ENCODE data around the gene USH1C. TPM values are rescaled to one million over a fixed set of nuclear protein-coding genes. Genes with fewer than 3 reads are reported as not detected.

Gene USH1C
- total RNA-seq, 3 donors from 2014 or later = 81.7 to 229 (median 141) TPM

DNA sequence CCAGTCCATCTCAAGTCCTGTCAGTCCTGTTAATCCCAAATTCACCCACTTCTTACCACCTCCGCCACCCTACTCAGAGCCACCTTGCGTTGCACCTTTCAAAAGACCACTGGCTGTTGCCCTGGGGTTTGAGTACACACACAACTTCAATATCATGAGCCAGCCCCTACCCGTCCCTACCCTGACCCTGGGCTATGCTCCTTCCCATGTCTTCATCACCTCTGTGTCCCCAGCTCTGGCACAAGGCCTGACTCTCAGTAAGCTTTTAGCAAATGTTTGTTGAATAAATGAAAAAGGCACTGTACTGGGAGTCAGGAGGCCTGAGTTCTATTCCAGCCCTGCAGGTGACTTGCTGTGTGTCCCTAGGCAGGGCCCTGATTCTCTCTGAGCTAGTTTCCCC, 29.3 kb upstream of the USH1C start:
- Histone ChIP-seq H3K9me3 (no peaks in the 10 kb centered on the region), H3K4me1 (ENCODE audit: low read depth) (no peaks in the 10 kb centered on the region), H3K4me3 (no peak overlapping the region), H3K36me3 (ENCODE audit: low read depth) (no peaks in the 10 kb centered on the region)
- ATAC-seq (no peak), DNase-seq (no peak)
- intact Hi-C loops (cut with DNase I, micrococcal nuclease) = no loop called here
- TF ChIP-seq, protein P1, sequence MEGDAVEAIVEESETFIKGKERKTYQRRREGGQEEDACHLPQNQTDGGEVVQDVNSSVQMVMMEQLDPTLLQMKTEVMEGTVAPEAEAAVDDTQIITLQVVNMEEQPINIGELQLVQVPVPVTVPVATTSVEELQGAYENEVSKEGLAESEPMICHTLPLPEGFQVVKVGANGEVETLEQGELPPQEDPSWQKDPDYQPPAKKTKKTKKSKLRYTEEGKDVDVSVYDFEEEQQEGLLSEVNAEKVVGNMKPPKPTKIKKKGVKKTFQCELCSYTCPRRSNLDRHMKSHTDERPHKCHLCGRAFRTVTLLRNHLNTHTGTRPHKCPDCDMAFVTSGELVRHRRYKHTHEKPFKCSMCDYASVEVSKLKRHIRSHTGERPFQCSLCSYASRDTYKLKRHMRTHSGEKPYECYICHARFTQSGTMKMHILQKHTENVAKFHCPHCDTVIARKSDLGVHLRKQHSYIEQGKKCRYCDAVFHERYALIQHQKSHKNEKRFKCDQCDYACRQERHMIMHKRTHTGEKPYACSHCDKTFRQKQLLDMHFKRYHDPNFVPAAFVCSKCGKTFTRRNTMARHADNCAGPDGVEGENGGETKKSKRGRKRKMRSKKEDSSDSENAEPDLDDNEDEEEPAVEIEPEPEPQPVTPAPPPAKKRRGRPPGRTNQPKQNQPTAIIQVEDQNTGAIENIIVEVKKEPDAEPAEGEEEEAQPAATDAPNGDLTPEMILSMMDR (IDR thresholded peaks at IDR 0.05) = no peak

DNA sequence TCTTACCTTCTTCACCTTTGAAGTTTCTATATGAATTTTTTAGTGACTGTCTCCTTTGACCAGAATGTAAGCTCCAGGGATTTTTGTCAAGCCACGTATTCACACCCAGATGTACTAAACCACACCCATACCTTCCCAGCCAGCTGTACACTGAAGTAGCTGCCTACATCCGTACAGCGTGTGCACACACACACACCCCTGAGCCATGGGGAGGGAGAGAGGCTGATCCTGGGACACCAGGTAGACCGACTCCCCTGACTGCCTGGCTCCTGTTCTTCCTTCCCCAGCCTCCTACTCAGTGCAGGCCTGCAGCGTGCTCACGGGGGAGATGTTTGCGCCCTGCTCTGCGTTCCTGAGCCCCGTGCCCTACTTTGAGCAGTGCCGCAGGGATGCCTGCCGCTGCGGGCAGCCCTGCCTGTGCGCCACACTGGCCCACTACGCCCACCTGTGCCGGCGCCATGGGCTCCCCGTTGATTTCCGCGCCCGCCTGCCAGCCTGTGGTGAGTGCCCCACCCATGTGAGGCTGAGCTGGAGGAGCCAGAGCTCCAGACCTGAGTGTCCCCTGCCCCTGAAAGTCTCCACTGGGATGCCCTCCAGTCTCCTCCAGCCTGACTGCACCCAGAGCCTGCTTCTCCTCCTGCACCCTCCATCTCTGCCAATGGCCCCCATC, 28.7 kb upstream of the USH1C start:
- Histone ChIP-seq H3K36me3 (ENCODE audit: low read depth) (no peaks in the 10 kb centered on the region), H3K4me1 (ENCODE audit: low read depth) (no peaks in the 10 kb centered on the region), H3K9me3 (no peaks in the 10 kb centered on the region), H3K4me3 (no peak overlapping the region)
- intact Hi-C loops (cut with DNase I, micrococcal nuclease) = no loop called here
- DNase-seq = no peak
- TF ChIP-seq, protein P1 (IDR thresholded peaks at IDR 0.05) = no peak
- ATAC-seq = peak; percentile 48

DNA sequence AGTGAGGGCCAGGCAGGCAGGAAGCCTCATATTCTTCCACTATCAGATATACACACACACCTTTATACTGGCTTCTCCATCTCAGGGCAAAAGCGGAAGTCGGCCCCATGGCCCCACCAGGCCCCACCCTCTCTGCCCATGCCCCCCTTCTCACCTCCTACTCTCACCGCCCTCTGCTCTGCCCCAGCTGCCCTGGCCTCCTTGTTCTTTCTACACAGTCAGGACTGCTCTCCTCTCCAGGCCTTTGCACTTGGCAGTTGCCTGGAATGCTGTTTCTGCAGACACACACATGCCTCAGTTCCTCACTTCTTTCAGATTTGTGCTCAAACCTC, 28.1 kb upstream of the USH1C start:
- DNase-seq = no peak
- no peak for ATAC-seq
- intact Hi-C loops (cut with DNase I, micrococcal nuclease) = no loop called here
- no peaks in the 10 kb centered on the region for H3K36me3 ChIP-seq (ENCODE audit: low read depth)
- TF ChIP-seq, protein P1 (IDR thresholded peaks at IDR 0.05) = no peak
- H3K4me3 ChIP-seq = no peak overlapping the region
- no peaks in the 10 kb centered on the region for H3K9me3 ChIP-seq
- H3K4me1 ChIP-seq (ENCODE audit: low read depth) = no peaks in the 10 kb centered on the region

DNA sequence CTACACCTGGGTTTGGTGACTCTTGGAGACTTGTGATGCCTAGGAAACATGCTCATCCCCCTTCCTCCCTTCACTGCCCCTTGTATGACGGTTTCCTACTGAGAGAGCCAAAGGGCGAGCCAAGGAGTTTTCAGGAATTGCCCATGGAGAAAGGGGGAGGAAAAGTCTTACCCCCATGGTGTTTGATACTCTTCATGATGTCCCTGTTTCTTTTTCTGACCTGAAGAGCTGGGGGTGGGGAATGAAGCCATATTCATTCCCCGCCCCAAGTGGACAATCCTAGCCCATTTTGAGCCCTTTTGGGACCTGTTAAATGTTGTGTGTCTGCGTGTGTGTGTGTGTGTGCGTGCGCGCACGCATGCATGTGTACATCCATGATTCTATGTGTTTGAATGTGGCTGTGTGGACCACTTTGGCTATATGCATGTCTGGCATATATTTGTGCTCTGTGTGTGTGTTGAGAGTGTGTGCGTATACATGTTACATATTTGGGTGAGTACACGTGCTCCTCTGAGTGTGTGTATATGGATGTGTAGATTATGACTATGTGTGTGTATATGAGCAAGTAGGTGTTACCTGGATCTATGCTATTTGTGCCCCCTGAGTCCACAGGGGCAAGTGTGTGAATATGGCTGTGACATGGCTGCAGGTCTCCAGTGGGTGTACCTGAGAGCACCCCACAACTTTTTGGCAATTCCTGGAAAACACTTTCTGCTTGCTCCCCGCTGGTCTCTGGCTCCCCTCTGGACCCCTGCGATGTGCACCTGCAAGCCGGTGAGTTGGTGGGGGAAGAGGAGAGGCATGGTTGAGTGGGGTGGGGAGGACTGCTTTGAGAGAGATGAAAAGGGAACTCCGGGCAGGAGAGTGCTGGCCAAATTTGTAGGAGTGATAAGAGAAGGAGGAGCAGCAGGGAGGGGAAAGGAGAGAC, 27.5 kb upstream of the USH1C start:
- intact Hi-C loops (cut with DNase I, micrococcal nuclease) = no loop called here
- Histone ChIP-seq H3K36me3 (ENCODE audit: low read depth) (no peaks in the 10 kb centered on the region), H3K4me3 (no peak overlapping the region), H3K4me1 (ENCODE audit: low read depth) (no peaks in the 10 kb centered on the region), H3K9me3 (no peaks in the 10 kb centered on the region)
- TF ChIP-seq, protein P1 (IDR thresholded peaks at IDR 0.05) = no peak
- ATAC-seq = no peak
- no peak for DNase-seq

DNA sequence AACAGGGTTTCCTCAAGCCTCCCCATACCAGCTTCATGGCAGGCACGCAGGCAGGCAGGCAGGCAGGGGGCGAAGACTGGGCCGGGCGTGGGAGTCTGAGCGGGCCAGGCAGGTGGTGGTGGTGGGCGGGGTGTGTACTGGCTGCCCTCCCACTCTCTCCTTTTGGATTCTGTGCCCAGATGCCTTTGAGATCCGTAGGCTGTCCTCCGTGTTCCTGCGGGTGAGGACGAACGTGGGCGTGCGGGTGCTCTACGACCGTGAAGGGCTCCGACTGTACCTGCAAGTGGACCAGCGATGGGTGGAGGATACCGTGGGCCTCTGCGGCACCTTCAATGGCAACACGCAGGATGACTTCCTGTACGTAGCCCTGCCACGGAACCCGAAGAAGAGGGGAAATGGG, 25.8 kb upstream of the USH1C start:
- TF ChIP-seq, protein P1 (IDR thresholded peaks at IDR 0.05) = no peak
- intact Hi-C loops (cut with DNase I, micrococcal nuclease) = no loop called here
- no peaks in the 10 kb centered on the region for H3K4me1 ChIP-seq (ENCODE audit: low read depth)
- DNase-seq (no peak), ATAC-seq (no peak)
- H3K4me3 ChIP-seq = no peak overlapping the region
- no peaks in the 10 kb centered on the region for H3K36me3 ChIP-seq (ENCODE audit: low read depth)
- no peaks in the 10 kb centered on the region for H3K9me3 ChIP-seq
